Right lobe of liver (tissue), 6 donors: ENCODE results near the gene HOXA4. TPM values are rescaled to one million over a fixed set of nuclear protein-coding genes. Genes with fewer than 3 reads are reported as not detected.

ENCODE experiments used
- ATAC-seq, 4 donors: fragments of 200-7000 bp; cut with Tn5 transposase; one replicate each; pipeline ENCODE4 v1.9.1; 2020; ENCODE audit warnings: mild to moderate bottlenecking in 4 of 4, moderate library complexity in 4 of 4
- DNase-seq, 3 donors: peaks; one replicate each; pipeline ENCODE4 v3.0.0-alpha.2; 2020
- H3K27ac ChIP-seq, 3 donors: fragments of 200-600 bp; one replicate each; pipeline ENCODE4 v1.8.0; 2022
- H3K27me3 ChIP-seq, 2 donors: fragments of 200-600 bp; one replicate each; pipeline ENCODE4 v1.8.0; 2022
- H3K36me3 ChIP-seq, 4 donors: fragments of 200-600 bp; sonication (generic) in 1 of 4; one replicate each; pipeline versions ENCODE4 v1.5.1 to v1.8.0; 2017 to 2022; ENCODE audit warnings: control low read depth in 1 of 4
- H3K4me1 ChIP-seq, 4 donors: fragments of 200-600 bp; sonication (generic) in 1 of 4; one replicate each; pipeline versions ENCODE4 v1.5.1 to v1.8.0; 2017 to 2022; ENCODE audit warnings: control low read depth in 1 of 4
- H3K4me3 ChIP-seq, 3 donors: fragments of 200-600 bp; one replicate each; pipeline ENCODE4 v1.8.0; 2022
- H3K9me3 ChIP-seq, 4 donors: fragments of 200-600 bp; sonication (generic) in 1 of 4; one replicate each; pipeline versions ENCODE4 v1.5.1 to v1.8.0; 2017 to 2022; ENCODE audit warnings: control low read depth in 1 of 4
- CTCF ChIP-seq, 4 donors: fragments of 200-600 bp in 3 of 4; fragments of 450-650 bp in 1 of 4; IDR thresholded peaks; one replicate each; pipeline versions ENCODE4 v1.5.1 to v1.8.0; 2016 to 2022; ENCODE audit warnings: antibody characterized with exemption in 4 of 4, mild to moderate bottlenecking in 2 of 4
- POLR2A ChIP-seq: fragments of 450-650 bp; IDR thresholded peaks from one replicate; pipeline ENCODE4 v1.6.1; 2017; ENCODE audit warnings: antibody characterized with exemption, mild to moderate bottlenecking
- WGBS: methylation state at CpG from one replicate; pipeline ENCODE4 v1.1.6; 2018; ENCODE audit warnings: low coverage, low lambda C conversion rate; ENCODE audit not compliant: insufficient coverage; ENCODE audit errors: missing lambda C conversion rate; 5-methylcytosine and 5-hydroxymethylcytosine counted together
- intact Hi-C, 2 donors: fragments of 100-400 bp; cut with DNase I; formaldehyde crosslinking; loops; one replicate each; pipeline versions ENCODE4 v1.11.2 to v1.14.1; 2022
- total RNA-seq, 6 experiments: library from RNA; depleted of rRNA in 2 of 6; stranded (reverse); fragments of >200 nt in 2 of 6; fragmentation: NEBNext Ultra II Directional in 3 of 6; extraction: Animal tissue kit (Norgen Biotek cat#: 25700) in 3 of 6; gene quantifications; one replicate each; pipeline versions ENCODE4 v1.1.0 to v1.2.4, GENCODE V29; 2016 to 2023
- donor health status: DM: no; HTN: yes; CAD: no.
- donor health status: DM: no; HTN: no; CAD: no.
- donor health status: DM: no; HTN: no; CAD: no.
- donor health status: DM: no; HTN: yes; CAD: no.
- donor health status: DM: no; HTN: yes; CAD: no.

Gene HOXA4
- total RNA-seq, 6 experiments from 2014 or later: 0.55 to 1.6 (median 0.75) TPM; not detected in 1

- H3K4me1 ChIP-seq: no peaks in the 10 kb centered on the region
- H3K27ac ChIP-seq: no peak overlapping the region
- DNase-seq: no peak
- H3K36me3 ChIP-seq: no peaks in the 10 kb centered on the region
- H3K4me3 ChIP-seq: no peak overlapping the region
- H3K27me3 ChIP-seq: peaks cover 0 to 37% of the 10 kb centered on the region in 2 donors
- intact Hi-C loops: no loop called here
- H3K9me3 ChIP-seq: no peaks in the 10 kb centered on the region
- ATAC-seq: no peak
- no peak for TF ChIP-seq CTCF (IDR thresholded peaks at IDR 0.05)
- TF ChIP-seq POLR2A: no peak
- WGBS: 17% methylated on average over 2 of the region's 2 CpGs
Observed at GRCh38 chr7:27128034-27128433, 2.5 kb downstream of the HOXA4 start.

GRCh38 chr7:27126596-27127327, 3.8 kb downstream of the HOXA4 start:
- DNase-seq: no peak
- Histone ChIP-seq H3K36me3 (no peaks in the 10 kb centered on the region), H3K9me3 (no peaks in the 10 kb centered on the region), H3K27me3 (peaks cover 0 to 33% of the 10 kb centered on the region in 2 donors), H3K4me1 (peaks cover 0 to 11% (median 2%) of the 10 kb centered on the region in 4 donors), H3K27ac (no peak overlapping the region), H3K4me3 (no peak overlapping the region)
- TF ChIP-seq CTCF (IDR thresholded peaks at IDR 0.05) (no peak), POLR2A (no peak)
- intact Hi-C loops: no loop called here
- no peak for ATAC-seq
- 15% methylated on average over 3 of the region's 3 CpGs for WGBS

GRCh38 chr7:27125986-27126394, 4.6 kb downstream of the HOXA4 start:
- no peaks in the 10 kb centered on the region for H3K36me3 ChIP-seq
- H3K27me3 ChIP-seq: peaks cover 0 to 25% of the 10 kb centered on the region in 2 donors
- peaks cover 0 to 12% (median 3%) of the 10 kb centered on the region in 4 donors for H3K4me1 ChIP-seq
- TF ChIP-seq POLR2A: no peak
- no peak for TF ChIP-seq CTCF (IDR thresholded peaks at IDR 0.05)
- intact Hi-C loops: no loop called here
- ATAC-seq (no peak), DNase-seq (no peak)
- WGBS: 23% methylated on average over 5 of the region's 5 CpGs
- no peak overlapping the region for H3K4me3 ChIP-seq
- H3K27ac ChIP-seq: no peak overlapping the region
- no peaks in the 10 kb centered on the region for H3K9me3 ChIP-seq

GRCh38 chr7:27124902-27125689, 5.5 kb downstream of the HOXA4 start:
- Histone ChIP-seq H3K27me3 (peaks cover 0 to 22% of the 10 kb centered on the region in 2 donors), H3K9me3 (no peaks in the 10 kb centered on the region), H3K4me1 (peaks cover 0 to 18% (median 3%) of the 10 kb centered on the region in 4 donors), H3K27ac (no peak overlapping the region), H3K4me3 (no peak overlapping the region), H3K36me3 (no peaks in the 10 kb centered on the region)
- intact Hi-C loops: no loop called here
- DNase-seq (no peak), ATAC-seq (no peak)
- 46% methylated on average over 5 of the region's 8 CpGs for WGBS
- TF ChIP-seq POLR2A (no peak), CTCF (IDR thresholded peaks at IDR 0.05) (no peak)
